Peyer's patch (tissue), 4 donors: Measurements from ENCODE around the gene COL2A1.

ENCODE experiments used
- CTCF ChIP-seq, 6 experiments: fragments of 450-650 bp in 4 of 6; fragments of 200-600 bp in 2 of 6; sonication (generic) in 1 of 6; IDR thresholded peaks; one replicate each; pipeline ENCODE4 v1.5.1; 2017 to 2019; ENCODE audit warnings: antibody characterized with exemption in 6 of 6, mild to moderate bottlenecking in 3 of 6, moderate library complexity in 1 of 6
- POLR2A ChIP-seq, 2 donors: fragments of 450-650 bp; IDR thresholded peaks; one replicate each; pipeline ENCODE4 v1.5.1; 2017; ENCODE audit warnings: antibody characterized with exemption in 2 of 2, mild to moderate bottlenecking in 2 of 2, moderate library complexity in 2 of 2

GRCh38 chr12:47945341-47945728 is 58.9 kb downstream of the COL2A1 start:
- TF ChIP-seq CTCF (IDR thresholded peaks at IDR 0.05) = no peak
- TF ChIP-seq POLR2A (IDR thresholded peaks at IDR 0.05) = no peak
